Amygdala (tissue), 56 donors: ENCODE results near the gene RHOT2.
A peak's percentile ranks its signal among the peaks of the same experiment; 100 is the strongest.
"Not testable (repeated sequence)": the region's sequence is repeated elsewhere in the genome, so short reads cannot be mapped to it uniquely, and the experiment has no call there.

Experiments used
- DNase-seq, 56 donors: peaks; one replicate each; lab custom pipeline; 2025; lab: John Stamatoyannopoulos, UW

Gene RHOT2

GRCh38 chr16:678858-679813 lies 11.2 kb downstream of the RHOT2 start:
- DNase-seq, result peak in 31 of 56 donors; percentile 8 to 80 (median 61)

- DNase-seq, result peak in 55 of 56 donors; percentile 60 to 97 (median 86)
These were observed 12.1 kb downstream of the RHOT2 start, which contains the start of gene STUB1 for GRCh38 chr16:679814-680624. Gene STUB1, plus strand, starts transcription at chr16:680410. Its CDS starts 116 bp downstream, at chr16:680526.

GRCh38 chr16:680625-680945 lies 12.7 kb downstream of the RHOT2 start:
- DNase-seq, result no peak

- peak in 2 of 56 donors; percentile 8 to 18 for DNase-seq
These were observed 13.2 kb downstream of the RHOT2 start for GRCh38 chr16:680967-681745.

- peak in 1 of 56 donors; percentile 22 for DNase-seq
These were observed 14.0 kb downstream of the RHOT2 start for GRCh38 chr16:681746-682427.

- DNase-seq, result no peak
These were observed 14.8 kb downstream of the RHOT2 start for GRCh38 chr16:682493-683395.

GRCh38 chr16:683396-684070 lies 15.6 kb downstream of the RHOT2 start:
- DNase-seq, result peak in 1 of 56 donors; percentile 48

GRCh38 chr16:684071-684794 lies 16.3 kb downstream of the RHOT2 start, which contains the start of gene JMJD8:
Gene JMJD8, minus strand, starts transcription at chr16:684334. Its CDS starts 15 bp downstream, at chr16:684319.
- peak; percentile 69 to 98 (median 92) for DNase-seq

GRCh38 chr16:684961-685696 lies 17.2 kb downstream of the RHOT2 start:
- DNase-seq, result peak in 1 of 56 donors; percentile 41

- peak in 2 of 56 donors; percentile 13 to 24 for DNase-seq
These were observed 18.0 kb downstream of the RHOT2 start for GRCh38 chr16:685967-686366.

GRCh38 chr16:686459-687260 lies 18.7 kb downstream of the RHOT2 start:
- DNase-seq, result no peak

GRCh38 chr16:687499-687898 lies 19.6 kb downstream of the RHOT2 start:
- no peak for DNase-seq

GRCh38 chr16:689175-689897 lies 21.4 kb downstream of the RHOT2 start:
- DNase-seq, result no peak

- not testable (repeated sequence) for DNase-seq
These were observed 23.3 kb downstream of the RHOT2 start for GRCh38 chr16:691242-691641.
